RKO (cell line): ENCODE results near the gene ANKRD34B.
"Not testable (repeated sequence)": the region's sequence is repeated elsewhere in the genome, so short reads cannot be mapped to it uniquely, and the experiment has no call there.

Experiments used
- DNase-seq: peaks from one replicate; pipeline ENCODE4 v3.0.0-alpha.2; 2016; ENCODE audit warnings: low spot score

Gene ANKRD34B

DNA sequence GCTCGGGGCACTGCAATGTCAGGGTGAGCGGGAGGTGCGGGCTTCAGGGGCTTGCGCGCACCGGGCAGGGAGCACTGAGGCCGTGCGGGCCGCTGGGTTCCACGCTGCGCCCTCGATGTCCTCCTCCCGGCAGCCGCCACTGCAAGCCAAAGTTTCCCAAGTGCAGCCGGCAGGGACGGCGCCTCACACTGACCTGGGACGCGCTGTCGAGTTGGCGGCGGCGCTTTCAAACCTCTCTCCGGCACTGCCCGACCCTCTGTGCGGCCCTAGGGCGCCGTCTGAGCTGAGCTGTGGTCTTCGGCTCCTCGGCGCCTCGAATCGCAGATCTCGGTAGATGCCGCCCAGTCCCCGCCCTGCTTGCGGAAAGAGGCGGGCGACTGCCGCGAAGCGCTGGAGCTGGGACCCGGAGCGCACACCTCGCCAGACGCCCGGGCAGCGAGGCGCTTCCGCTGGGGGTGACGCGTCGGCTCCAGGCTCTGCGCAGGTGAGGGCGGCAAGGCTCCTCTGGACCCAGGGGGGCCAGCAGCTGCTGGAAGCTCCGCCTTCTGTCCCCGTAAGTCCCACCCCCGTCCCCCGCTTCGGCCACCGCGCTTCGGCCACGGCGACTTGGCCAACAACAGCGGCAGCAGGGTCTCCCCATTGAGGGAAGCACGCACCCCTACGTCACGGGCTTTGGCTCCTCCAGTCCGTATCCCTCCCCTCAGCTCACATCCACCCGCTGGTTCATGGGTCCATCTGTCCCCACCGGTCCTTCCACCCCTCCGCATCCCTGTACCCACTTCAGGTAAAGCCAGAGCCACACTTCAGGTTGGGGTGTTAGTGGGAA lies at the start of gene ANKRD34B:
Gene ANKRD34B (minus strand): TSS at position 320 of the 826 bp plus-strand sequence. CDS start 10,261 bp downstream, outside the sequence.
- no peak for DNase-seq

DNA sequence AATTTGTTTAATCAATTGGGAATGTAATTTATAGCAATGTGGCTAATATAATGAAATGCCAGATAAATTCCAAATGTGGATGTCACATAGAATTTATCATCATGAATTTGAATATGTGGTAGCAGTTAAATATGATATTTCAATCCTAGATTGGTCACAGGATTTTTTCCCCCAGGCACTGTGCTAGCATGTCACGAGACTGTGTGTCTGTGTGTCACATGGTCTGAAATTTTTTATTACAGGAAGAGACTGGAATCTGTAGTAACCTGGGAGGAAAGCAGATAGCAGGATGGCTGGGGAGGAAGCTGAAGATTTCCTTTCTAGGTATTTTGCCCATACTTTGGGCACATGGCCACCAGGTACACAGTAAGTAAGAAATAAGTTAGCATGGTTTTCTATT lies 49.0 kb upstream of the ANKRD34B start:
- no peak for DNase-seq

GRCh38 chr5:80618438-80618837 lies 48.4 kb upstream of the ANKRD34B start:
- no peak for DNase-seq

DNA sequence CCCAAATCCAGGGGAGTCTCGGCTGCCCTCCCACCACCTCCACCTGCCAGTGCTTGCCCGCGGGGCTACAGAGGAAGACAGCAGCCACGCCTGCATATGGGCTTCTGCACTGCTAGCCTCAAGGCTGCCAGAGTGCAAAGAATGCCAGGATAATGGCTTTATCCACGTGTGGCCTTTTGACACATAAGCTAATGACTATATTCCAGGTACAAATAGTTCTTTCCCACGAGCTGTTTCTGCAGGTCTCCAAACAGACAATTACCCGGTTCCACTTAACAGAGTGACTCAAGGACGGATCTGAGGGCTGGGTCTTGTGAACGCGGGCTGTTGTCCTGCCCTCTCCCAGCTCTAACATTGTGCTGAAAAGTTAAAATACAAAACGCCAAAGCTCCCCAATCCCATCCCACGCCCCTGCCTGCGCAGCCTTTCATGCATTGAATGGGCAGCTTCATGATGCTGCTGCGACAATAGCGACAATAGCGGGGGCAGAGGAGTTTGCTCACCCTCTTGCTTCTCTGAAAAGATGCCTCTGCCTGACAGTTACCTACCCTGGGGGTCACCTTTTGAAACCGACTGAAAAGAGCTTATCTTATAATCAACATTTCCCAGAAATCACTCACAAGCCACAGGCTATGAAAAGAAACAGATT lies 45.3 kb upstream of the ANKRD34B start:
- no peak for DNase-seq

- DNase-seq: no peak
These were observed 39.6 kb upstream of the ANKRD34B start for GRCh38 chr5:80609692-80610091.

- no peak for DNase-seq
These were observed 38.7 kb upstream of the ANKRD34B start for GRCh38 chr5:80608731-80609130.

GRCh38 chr5:80607832-80608231 lies 37.8 kb upstream of the ANKRD34B start:
- DNase-seq: no peak

DNA sequence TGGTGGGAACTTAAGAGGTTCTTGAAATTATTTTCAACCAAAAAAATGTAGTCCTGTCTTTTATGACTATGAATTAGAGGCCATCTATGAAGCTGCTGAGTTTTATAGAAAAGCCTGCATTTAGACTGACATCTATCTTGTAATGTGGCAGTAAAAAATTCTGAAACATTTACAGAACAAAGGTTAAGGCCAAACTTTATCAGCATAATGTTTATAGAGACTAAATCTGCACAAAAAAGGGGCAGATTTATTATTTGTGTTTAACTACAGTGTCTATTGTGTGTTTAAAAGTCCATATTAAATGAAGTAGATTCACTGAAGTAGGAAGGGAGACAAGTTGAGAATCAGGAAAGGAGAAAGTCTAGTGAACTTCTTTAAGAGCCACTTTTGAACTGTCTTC lies 37.3 kb upstream of the ANKRD34B start:
- DNase-seq: no peak

GRCh38 chr5:80600943-80601693 lies 31.0 kb upstream of the ANKRD34B start:
- no peak for DNase-seq

- no peak for DNase-seq
These were observed 27.4 kb upstream of the ANKRD34B start for GRCh38 chr5:80597500-80597899.

GRCh38 chr5:80594810-80595209 lies 24.7 kb upstream of the ANKRD34B start:
- no peak for DNase-seq

- DNase-seq: no peak
These were observed 22.7 kb upstream of the ANKRD34B start for GRCh38 chr5:80592761-80593160.

DNA sequence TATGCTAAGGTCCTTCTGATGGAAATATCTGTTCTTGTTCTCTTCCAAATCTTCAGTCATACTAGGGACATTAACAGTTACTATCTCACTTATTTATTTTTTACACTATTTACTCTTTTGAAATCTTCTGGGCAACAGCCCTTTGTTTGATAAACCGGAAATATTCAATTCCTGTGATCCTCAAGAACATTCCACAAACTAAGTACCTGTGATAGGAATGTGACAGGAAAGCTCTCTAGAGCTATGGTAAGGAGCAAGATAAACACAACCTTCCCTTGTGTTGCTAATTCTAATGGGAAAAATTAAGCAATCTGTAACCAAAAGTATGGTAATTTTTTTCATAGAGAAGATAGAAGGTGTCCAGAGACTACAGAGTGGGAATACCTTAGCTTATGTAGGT lies 22.0 kb upstream of the ANKRD34B start:
- no peak for DNase-seq

GRCh38 chr5:80591352-80591751 lies 21.3 kb upstream of the ANKRD34B start:
- no peak for DNase-seq

- no peak for DNase-seq
These were observed 20.7 kb upstream of the ANKRD34B start for GRCh38 chr5:80590766-80591165.

- DNase-seq: no peak
These were observed 18.9 kb upstream of the ANKRD34B start for GRCh38 chr5:80588858-80589540.

DNA sequence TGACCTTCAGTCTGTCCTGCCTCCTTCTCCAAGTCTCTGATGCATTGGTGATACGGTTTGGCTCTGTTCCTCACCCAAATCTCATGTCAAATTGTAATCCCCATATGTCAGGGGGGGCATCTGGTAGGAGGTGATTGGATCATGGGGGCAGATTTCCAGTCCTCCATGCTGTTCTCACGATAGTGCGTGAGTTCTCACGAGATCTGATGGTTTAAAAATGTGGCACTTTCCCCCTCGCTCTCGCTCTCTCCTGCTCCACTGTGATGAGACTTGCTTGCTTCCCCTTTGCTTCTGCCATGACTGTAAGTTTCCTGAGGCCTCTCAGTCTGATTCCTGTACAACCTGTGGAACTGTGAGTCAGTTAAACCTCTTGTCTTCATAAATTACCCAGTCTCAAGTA lies 14.7 kb upstream of the ANKRD34B start:
- DNase-seq: no peak

GRCh38 chr5:80580291-80580690 lies 10.2 kb upstream of the ANKRD34B start:
- not testable (repeated sequence) for DNase-seq

- no peak for DNase-seq
These were observed 9.0 kb upstream of the ANKRD34B start for GRCh38 chr5:80579050-80579449.

GRCh38 chr5:80577707-80578106 lies 7.6 kb upstream of the ANKRD34B start:
- no peak for DNase-seq

GRCh38 chr5:80576383-80576782 lies 6.3 kb upstream of the ANKRD34B start:
- no peak for DNase-seq

DNA sequence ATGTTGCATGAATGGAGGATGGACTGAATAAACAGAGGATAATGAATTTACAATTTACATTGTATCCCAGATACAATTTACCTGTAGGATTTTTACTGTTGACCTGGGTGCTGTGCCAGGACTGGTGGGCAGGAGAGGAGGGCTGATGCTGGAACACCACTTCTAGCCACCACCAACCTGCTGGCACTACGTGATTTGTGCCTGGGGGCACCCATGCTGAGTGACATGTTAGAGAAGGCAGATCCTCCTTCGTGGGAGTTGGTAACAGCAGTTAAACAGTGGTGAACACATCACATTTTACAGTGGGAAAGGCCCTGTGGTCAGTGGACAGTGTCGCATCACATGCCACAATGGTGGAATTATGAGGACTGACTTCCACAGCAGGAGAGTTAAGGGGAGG lies 3.0 kb upstream of the ANKRD34B start:
- no peak for DNase-seq
